Neural crest cell (in vitro differentiated cells): ENCODE results near the gene PEAK3. TPM values are rescaled to one million over a fixed set of nuclear protein-coding genes. Genes with fewer than 3 reads are reported as not detected.

Source experiments
- DNase-seq: peaks from one replicate; pipeline ENCODE4 v3.0.0; 2021; ENCODE audit warnings: low read depth, mixed read lengths, low spot score
- H3K27ac Mint-ChIP-seq: one replicate; pipeline ENCODE4 v1.8.0; 2021; ENCODE audit warnings: mild to moderate bottlenecking, mixed read lengths; ENCODE audit not compliant: unreplicated experiment
- H3K27me3 Mint-ChIP-seq: 2 replicates; pipeline ENCODE4 v1.8.0; 2021; ENCODE audit warnings: low read depth, mild to moderate bottlenecking, mixed read lengths
- H3K36me3 Mint-ChIP-seq: 2 replicates; pipeline ENCODE4 v1.8.0; 2021; ENCODE audit warnings: low read depth, mild to moderate bottlenecking, mixed read lengths
- H3K4me1 Mint-ChIP-seq: 2 replicates; pipeline ENCODE4 v1.8.0; 2021; ENCODE audit warnings: mixed read lengths
- H3K4me3 Mint-ChIP-seq: one replicate; pipeline ENCODE4 v1.8.0; 2021; ENCODE audit warnings: mild to moderate bottlenecking, mixed read lengths
- H3K9me3 Mint-ChIP-seq: 2 replicates; pipeline ENCODE4 v1.8.0; 2021; ENCODE audit warnings: mixed read lengths
- total RNA-seq: library from RNA; stranded (reverse); gene quantifications from 2 replicates; pipeline ENCODE4 v1.2.1, GENCODE V29; 2021
- TF ChIP-seq, protein P1 (sequence below): fragments of 200-600 bp; sonication (generic); conservative IDR thresholded peaks from 2 replicates; pipeline ENCODE4 v1.5.0; 2021; ENCODE audit warnings: antibody characterized with exemption, mild to moderate bottlenecking

The PEAK3 gene
- total RNA-seq, 1 donor from 2014 or later = not detected

DNA sequence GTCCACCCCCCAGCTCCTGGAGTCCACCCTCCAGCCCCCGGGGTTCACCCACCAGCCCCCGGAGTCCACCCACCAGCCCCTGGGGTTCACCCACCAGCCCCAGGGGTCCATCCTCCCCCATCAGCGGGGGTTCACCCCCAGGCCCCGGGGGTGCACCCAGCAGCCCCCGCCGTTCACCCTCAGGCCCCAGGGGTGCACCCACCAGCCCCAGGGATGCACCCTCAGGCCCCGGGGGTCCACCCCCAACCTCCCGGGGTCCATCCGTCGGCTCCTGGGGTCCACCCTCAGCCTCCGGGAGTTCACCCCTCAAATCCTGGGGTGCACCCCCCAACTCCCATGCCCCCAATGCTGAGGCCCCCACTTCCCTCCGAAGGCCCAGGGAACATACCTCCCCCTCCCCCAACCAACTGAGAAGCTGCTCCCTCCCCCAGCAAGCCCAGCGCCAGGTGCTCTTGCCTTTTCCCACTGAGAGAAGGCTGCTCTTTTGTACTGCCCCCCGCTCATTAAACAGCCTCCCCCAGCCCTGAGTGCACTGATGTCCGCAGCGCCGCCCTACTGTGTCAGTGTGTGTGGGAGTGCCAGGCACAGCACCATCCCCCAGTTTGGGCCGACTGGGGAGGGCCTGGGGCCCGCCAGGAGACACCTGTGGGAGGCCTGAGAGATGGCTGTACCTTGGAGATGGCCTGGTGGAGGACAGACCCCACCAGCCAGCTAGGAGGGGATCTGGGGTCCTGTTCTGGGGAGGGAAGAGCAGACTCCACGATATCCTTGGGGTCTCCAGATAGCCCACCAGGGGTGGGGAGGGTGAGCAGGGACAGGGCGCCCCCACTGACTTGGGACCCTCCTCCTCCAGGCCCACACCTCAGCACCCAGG lies 33.6 kb downstream of the PEAK3 start:
- no peaks in the 10 kb centered on the region for H3K9me3 Mint-ChIP-seq
- no peak overlapping the region for H3K4me3 Mint-ChIP-seq
- no peak overlapping the region for H3K27ac Mint-ChIP-seq
- TF ChIP-seq, protein P1, sequence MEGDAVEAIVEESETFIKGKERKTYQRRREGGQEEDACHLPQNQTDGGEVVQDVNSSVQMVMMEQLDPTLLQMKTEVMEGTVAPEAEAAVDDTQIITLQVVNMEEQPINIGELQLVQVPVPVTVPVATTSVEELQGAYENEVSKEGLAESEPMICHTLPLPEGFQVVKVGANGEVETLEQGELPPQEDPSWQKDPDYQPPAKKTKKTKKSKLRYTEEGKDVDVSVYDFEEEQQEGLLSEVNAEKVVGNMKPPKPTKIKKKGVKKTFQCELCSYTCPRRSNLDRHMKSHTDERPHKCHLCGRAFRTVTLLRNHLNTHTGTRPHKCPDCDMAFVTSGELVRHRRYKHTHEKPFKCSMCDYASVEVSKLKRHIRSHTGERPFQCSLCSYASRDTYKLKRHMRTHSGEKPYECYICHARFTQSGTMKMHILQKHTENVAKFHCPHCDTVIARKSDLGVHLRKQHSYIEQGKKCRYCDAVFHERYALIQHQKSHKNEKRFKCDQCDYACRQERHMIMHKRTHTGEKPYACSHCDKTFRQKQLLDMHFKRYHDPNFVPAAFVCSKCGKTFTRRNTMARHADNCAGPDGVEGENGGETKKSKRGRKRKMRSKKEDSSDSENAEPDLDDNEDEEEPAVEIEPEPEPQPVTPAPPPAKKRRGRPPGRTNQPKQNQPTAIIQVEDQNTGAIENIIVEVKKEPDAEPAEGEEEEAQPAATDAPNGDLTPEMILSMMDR = no peak
- H3K27me3 Mint-ChIP-seq = peaks cover 7% of the 10 kb centered on the region
- H3K4me1 Mint-ChIP-seq = no peaks in the 10 kb centered on the region
- DNase-seq = no peak
- peaks cover 4% of the 10 kb centered on the region for H3K36me3 Mint-ChIP-seq

DNA sequence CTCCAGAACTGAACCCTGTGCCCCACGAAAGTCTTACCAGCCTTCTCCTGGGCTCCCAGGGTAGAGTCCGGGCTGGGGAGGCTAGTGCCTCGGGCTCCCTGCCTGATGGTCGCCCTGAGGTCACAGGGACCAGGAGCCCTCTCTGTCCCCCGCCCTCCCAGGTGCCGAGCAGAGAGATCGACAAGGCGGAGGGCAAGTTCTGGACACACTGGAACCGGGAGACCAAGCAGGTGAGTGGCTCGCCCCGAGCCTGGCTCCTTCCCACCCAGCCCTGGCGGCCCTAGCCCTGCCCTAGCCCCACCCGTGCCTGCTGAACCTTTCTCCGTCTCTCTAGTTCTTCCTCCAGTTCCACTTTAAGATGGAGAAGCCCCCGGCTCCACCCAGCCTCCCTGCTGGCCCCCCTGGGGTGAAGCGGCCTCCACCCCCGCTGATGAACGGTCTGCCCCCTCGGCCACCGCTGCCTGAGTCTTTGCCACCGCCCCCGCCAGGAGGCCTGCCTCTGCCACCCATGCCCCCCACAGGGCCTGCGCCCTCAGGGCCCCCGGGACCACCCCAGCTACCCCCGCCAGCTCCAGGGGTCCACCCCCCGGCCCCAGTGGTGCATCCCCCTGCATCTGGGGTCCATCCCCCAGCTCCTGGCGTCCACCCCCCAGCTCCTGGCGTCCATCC lies 34.4 kb downstream of the PEAK3 start:
- TF ChIP-seq, protein P1 = no peak
- H3K4me1 Mint-ChIP-seq = peaks cover 3% of the 10 kb centered on the region
- DNase-seq = no peak
- no peak overlapping the region for H3K27ac Mint-ChIP-seq
- H3K9me3 Mint-ChIP-seq = no peaks in the 10 kb centered on the region
- H3K4me3 Mint-ChIP-seq = no peak overlapping the region
- peaks cover 2% of the 10 kb centered on the region for H3K27me3 Mint-ChIP-seq
- H3K36me3 Mint-ChIP-seq = peaks cover 4% of the 10 kb centered on the region

DNA sequence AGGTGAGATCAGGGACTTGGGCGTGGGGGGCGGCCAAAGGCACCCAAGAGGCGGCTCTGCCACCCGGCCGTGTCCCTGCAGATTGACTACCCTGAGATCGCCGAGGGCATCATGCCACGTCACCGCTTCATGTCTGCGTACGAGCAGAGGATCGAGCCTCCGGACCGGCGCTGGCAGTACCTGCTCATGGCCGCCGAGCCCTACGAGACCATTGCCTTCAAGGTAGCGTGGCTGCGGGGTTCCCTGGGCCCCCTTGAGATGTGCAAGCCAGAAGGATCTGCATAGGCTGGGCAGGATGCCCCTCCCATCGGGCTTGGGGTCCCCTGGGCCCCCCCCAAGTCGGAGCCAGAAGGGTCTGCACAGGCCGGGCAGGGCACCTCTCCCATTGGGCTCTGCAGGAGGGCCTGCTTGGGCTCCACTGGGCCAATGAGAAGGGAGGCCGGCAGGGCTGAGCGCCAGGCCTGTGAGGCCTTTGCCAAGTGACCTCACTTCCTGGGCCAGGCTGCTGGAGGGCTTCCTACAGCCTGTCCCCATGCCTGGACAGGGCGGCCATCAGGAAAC lies 35.1 kb downstream of the PEAK3 start:
- Mint-ChIP-seq H3K9me3 (no peaks in the 10 kb centered on the region), H3K27me3 (no peaks in the 10 kb centered on the region), H3K27ac (no peak overlapping the region), H3K4me1 (peaks cover 8% of the 10 kb centered on the region), H3K4me3 (no peak overlapping the region), H3K36me3 (peaks cover 4% of the 10 kb centered on the region)
- TF ChIP-seq, protein P1 = no peak
- no peak for DNase-seq

DNA sequence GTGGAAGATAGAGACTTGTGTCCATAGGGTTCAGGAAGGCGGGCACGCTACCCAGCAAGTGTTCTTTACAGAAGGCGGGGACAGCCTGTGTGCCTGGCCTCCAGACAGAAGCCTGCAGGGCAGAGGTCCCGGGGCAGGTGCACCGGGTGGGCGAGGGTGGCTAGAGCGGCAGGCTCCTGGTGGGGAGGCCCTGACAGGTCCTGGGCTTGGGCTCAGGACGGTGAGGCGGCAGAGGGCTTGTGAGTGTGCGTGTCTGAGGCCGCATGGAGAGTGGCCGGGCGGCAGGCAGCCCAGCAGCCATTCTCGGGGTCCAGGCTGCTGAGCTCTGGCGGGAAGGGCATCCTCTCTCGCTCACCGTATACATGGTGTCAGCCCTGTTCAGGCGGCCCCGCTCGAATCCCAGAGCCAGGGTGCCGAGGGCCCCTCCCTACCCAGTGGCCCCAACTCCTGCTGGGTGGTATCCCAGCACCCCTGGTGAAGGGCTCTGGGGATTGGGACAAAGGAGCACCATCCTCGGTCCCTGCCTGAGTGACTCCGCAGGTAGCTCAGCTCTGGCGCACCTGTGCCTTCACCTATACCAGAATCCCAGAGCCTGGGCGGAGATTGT lies 35.9 kb downstream of the PEAK3 start:
- Mint-ChIP-seq H3K4me3 (no peak overlapping the region), H3K27me3 (no peaks in the 10 kb centered on the region), H3K36me3 (peaks cover 4% of the 10 kb centered on the region), H3K9me3 (no peaks in the 10 kb centered on the region), H3K27ac (no peak overlapping the region), H3K4me1 (peaks cover 15% of the 10 kb centered on the region)
- TF ChIP-seq, protein P1 = no peak
- no peak for DNase-seq

DNA sequence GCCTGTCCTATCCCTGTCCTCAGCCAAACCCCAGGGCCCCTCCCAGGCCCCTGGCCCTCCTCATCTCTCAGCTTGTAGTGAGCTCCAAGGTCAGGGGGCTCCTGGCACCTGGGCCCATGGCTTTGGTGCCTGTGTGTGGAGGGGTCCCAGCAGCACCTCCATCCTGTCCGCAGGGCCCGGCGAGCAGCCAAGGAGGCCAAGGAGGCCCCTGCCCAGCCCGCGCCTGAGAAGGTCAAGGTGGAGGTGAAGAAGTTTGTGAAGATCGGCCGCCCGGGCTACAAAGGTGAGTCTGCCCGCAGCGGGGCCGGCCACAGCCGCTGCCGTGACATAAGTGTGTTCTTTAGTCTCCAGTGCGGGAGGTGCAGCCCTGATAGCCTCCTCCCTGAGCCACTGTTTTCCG lies 36.7 kb downstream of the PEAK3 start:
- Mint-ChIP-seq H3K36me3 (peaks cover 4% of the 10 kb centered on the region), H3K4me3 (no peak overlapping the region), H3K9me3 (no peaks in the 10 kb centered on the region), H3K4me1 (peaks cover 24% of the 10 kb centered on the region), H3K27ac (no peak overlapping the region), H3K27me3 (no peaks in the 10 kb centered on the region)
- DNase-seq = no peak
- TF ChIP-seq, protein P1 = no peak
